Uterus (tissue), 2 donors: ENCODE results near the gene DCLK2.

Source experiments
- CTCF ChIP-seq, 4 experiments: fragments of 200-600 bp in 2 of 4; fragments of 450-650 bp in 2 of 4; sonication (generic) in 2 of 4; IDR thresholded peaks; one replicate each; pipeline ENCODE4 v1.5.1; 2016 to 2019; ENCODE audit warnings: antibody characterized with exemption in 4 of 4, mild to moderate bottlenecking in 2 of 4, moderate library complexity in 1 of 4
- POLR2A ChIP-seq, 2 donors: fragments of 450-650 bp; IDR thresholded peaks; one replicate each; pipeline ENCODE4 v1.6.1; 2016; ENCODE audit warnings: antibody characterized with exemption in 2 of 2, mild to moderate bottlenecking in 1 of 2, moderate library complexity in 1 of 2

GRCh38 chr4:150199056-150199455, 120.8 kb downstream of the DCLK2 start:
- TF ChIP-seq CTCF (IDR thresholded peaks at IDR 0.05) (no peak), POLR2A (IDR thresholded peaks at IDR 0.05) (no peak)
